ENCODE data around the gene BMP2.

BMP2 gene

GRCh38 chr20:6767536-6768227, at the start of gene BMP2:
Gene BMP2 (plus strand): TSS chr20:6767686. CDS start chr20:6770127, 2,441 bp downstream.
- peak; percentile 24 for DNase-seq (ENCODE audit: low read depth)

GRCh38 chr20:6718662-6719368, 48.7 kb upstream of the BMP2 start:
- no peak for DNase-seq (ENCODE audit: low read depth)

- DNase-seq (ENCODE audit: low read depth) = no peak
Measured at GRCh38 chr20:6719369-6719721, 48.1 kb upstream of the BMP2 start.

GRCh38 chr20:6726761-6727160, 40.7 kb upstream of the BMP2 start:
- no peak for DNase-seq (ENCODE audit: low read depth)

GRCh38 chr20:6730672-6731328, 36.7 kb upstream of the BMP2 start:
- no peak for DNase-seq (ENCODE audit: low read depth)

- DNase-seq (ENCODE audit: low read depth) = no peak
Measured at GRCh38 chr20:6732001-6732447, 35.5 kb upstream of the BMP2 start.

GRCh38 chr20:6732851-6733250, 34.6 kb upstream of the BMP2 start:
- no peak for DNase-seq (ENCODE audit: low read depth)

GRCh38 chr20:6733965-6734364, 33.5 kb upstream of the BMP2 start:
- no peak for DNase-seq (ENCODE audit: low read depth)

- no peak for DNase-seq (ENCODE audit: low read depth)
Measured at GRCh38 chr20:6735942-6736845, 31.3 kb upstream of the BMP2 start.

GRCh38 chr20:6739406-6739805, 28.1 kb upstream of the BMP2 start:
- DNase-seq (ENCODE audit: low read depth) = no peak

- no peak for DNase-seq (ENCODE audit: low read depth)
Measured at GRCh38 chr20:6740096-6740495, 27.4 kb upstream of the BMP2 start.

- DNase-seq (ENCODE audit: low read depth) = no peak
Measured at GRCh38 chr20:6744180-6744579, 23.3 kb upstream of the BMP2 start.

- no peak for DNase-seq (ENCODE audit: low read depth)
Measured at GRCh38 chr20:6744805-6745204, 22.7 kb upstream of the BMP2 start.

GRCh38 chr20:6746901-6747609, 20.4 kb upstream of the BMP2 start:
- no peak for DNase-seq (ENCODE audit: low read depth)

- no peak for DNase-seq (ENCODE audit: low read depth)
Measured at GRCh38 chr20:6750438-6750837, 17.0 kb upstream of the BMP2 start.

- DNase-seq (ENCODE audit: low read depth) = no peak
Measured at GRCh38 chr20:6756693-6757595, 10.5 kb upstream of the BMP2 start.

GRCh38 chr20:6764619-6765018, 2.9 kb upstream of the BMP2 start:
- DNase-seq (ENCODE audit: low read depth) = no peak

- peak; percentile 44 for DNase-seq (ENCODE audit: low read depth)
Measured at GRCh38 chr20:6765469-6766058, 1.9 kb upstream of the BMP2 start.

GRCh38 chr20:6766433-6766832, 1.1 kb upstream of the BMP2 start:
- no peak for DNase-seq (ENCODE audit: low read depth)

- no peak for DNase-seq (ENCODE audit: low read depth)
Measured at GRCh38 chr20:6767126-6767535, 355 bp upstream of the BMP2 start.

Measured in GM04504 (cell line).